Measurements from ENCODE around the gene ATG10.
A peak's percentile ranks its signal among the peaks of the same experiment; 100 is the strongest.
"Not testable (repeated sequence)": the region's sequence is repeated elsewhere in the genome, so short reads cannot be mapped to it uniquely, and the experiment has no call there.

Gene ATG10

DNA sequence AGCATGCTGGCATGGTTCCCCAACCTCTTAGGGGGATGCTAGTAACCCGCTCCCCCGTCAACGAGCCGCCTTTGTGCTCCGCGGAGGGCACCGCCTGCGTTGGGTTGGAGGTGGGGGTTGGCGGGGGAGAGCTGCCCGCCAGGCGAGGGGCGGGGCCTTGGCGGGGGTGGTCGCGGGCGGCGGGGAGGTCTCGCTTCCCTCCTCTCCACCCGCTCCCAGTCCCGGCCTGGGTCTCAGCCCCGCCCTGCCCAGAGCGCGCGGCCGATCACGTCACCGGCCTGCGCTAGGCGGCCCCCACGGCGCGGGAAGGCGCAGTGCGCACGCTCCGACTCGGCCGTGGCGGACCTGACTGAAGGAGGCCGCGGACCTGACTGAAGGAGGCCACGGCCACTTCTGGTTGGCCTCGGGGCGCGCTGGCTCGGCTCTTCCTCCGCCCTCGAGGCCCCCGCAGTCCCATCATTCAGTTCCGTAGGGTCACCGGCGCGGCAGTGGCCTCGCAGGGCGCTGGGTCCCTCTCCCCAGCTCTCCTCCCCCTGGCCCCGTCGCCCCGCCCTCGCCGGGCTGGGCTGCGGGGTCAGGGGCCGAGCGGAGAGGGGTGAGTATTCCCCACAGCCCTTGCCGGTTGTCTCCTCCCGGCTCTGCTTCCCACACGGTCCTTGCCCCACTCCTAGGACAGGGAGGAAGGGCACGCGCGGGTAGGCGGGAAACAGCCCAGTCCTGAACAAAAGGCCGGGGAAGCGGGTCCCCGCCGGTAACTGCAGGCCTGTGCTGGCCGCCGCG lies at the start of gene ATG10:
Gene ATG10, plus strand, starts transcription at position 312 of the 780 bp plus-strand sequence. CDS start 15,548 bp downstream, outside the sequence.
- DNase-seq: peak; percentile 89

DNA sequence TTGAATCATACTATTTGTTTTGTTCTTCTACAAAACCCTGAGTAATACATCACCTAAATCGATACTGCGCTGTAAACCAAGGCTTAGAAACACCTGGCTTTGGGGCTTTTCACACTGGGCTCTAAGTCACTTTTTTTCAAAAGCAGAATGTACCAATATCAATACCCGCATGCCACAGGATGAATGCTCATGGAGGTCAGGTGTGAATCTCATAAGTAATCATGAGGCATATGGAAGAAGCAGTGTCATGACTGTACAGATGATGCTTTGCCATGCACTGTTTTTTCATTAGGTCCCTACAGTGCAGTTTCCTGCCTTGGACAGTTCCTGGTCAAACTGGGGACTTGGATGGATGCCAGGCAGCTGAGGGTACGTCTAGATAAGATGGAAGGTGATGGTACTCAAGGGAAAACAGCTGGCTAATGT lies 49.0 kb upstream of the ATG10 start:
- no peak for DNase-seq

DNA sequence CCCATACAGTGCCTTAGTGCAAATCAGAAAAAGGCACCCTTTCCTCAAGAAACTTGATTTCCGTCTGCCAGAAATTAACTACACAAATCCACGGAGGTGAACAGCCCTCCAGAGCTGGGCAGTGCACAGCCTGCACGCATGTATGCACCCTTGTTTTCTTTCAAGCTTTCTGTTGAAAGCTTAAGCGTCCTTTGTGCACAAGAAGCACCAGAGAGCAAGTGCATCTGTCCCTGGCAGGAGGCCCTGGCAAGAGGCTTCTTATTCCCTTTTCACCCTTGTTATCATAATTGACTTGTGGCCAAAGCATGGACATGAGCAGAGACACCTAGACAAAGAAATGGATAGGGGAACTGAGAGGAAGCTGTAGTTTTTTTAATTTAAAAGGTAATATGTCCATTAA lies 47.4 kb upstream of the ATG10 start:
- no peak for DNase-seq

DNA sequence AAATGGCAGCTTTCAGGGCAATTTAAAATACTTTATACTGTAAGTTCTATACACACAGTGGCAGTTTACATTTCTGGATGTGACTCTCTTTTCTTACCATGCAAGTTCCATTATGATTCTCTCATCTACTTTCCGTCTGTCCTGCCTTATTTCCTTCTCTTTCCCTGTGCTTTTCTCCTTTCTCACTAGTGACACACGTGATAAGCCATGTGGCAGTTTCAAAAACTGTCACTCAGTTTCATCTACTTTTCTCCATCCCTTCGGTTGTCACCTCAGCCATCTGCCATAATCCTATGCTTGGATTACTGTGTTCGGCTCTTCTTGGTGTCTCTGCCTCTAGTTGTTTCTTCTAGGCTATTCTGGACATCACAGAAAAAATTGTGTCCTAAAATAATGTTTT lies 46.8 kb upstream of the ATG10 start:
- DNase-seq: no peak

DNA sequence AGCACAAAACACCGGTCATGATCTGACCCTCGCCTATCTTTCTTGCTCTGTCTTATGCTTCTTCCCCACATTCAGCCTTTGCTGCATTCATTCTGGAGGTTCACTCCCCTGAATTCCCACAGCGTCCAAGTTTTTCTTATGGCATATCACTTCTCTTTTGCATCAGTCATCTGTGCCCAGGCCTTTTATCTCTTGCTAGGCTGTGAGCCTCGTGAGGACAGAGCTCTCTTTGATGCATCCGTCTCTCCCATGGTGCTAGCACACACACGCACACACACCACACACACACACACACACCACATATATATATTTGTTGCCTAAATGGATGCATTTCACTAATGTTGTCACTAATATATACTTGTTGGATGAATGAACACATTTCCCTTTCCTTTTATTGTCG lies 45.8 kb upstream of the ATG10 start:
- no peak for DNase-seq

DNA sequence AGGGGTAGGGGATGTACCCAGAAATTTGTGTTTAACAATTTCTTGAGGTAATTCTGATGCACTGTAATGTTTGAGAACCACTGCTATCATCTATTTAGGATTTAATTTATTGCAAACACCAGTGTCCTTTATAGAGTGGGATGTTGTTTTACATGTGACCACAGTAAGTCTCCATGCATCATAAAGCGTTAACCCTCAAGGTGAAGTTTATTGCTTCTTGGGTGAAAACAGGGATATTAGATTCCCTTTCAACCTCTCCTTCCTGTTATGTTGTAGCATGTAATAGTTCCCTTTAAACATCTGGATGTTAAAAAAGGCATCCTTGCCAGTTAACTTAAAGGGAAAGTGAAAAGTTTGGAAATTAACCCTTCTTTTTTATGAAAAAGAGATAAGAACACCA lies 35.8 kb upstream of the ATG10 start:
- DNase-seq: no peak

DNA sequence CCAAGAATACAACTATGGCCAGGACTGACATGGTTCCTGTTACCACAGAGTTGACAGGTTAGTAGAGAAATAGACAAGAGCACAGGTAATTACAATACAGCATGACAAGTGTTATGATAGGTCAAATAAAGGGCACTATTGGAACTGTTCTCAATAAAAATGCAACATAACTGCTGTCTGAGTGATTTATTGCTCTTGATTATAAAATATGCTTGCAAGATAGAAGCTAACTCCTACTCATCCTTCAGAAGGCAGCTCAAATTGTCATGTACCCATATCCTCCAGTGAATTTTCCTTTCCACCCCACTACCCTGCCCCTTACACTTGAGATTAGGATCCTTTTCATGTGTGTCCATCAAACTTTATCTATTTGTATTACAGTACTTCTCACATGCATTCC lies 35.1 kb upstream of the ATG10 start:
- DNase-seq: no peak

DNA sequence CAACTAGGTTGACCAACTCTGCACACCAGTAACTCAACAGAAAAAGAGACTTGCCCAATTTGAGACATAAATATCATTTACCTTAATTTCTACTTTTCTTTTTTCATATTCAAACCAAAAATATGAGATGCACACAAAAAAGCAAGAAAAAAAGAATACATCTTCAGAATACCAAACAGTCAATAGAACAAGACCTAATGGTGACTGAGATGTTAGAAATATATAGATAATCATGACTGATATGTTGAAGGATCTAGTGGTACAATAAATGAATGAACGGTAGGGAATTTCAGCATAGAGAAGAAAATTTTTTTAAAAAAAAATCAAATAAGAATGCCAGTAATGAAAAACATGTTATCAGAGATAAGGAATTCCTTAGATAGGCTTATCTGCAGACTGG lies 29.1 kb upstream of the ATG10 start:
- DNase-seq: no peak

DNA sequence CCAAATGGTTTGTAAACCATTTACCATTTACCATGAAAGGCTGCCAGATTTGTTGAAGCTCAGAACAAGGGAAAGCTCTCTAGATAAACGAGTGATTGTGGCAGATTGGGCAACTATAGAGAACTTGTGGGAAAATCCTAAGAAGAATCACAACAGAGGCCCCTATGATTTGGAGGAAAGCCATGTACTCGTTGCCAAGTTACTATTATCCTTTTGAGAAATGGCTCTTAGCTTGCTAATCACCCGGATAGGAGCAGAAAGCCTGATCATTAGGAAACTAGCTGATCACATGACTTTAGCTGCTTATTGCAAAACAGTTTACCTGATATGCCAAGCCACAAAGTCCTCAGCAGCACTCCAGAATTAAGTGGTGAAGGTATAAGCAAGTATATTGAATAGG lies 23.5 kb upstream of the ATG10 start:
- DNase-seq: no peak

DNA sequence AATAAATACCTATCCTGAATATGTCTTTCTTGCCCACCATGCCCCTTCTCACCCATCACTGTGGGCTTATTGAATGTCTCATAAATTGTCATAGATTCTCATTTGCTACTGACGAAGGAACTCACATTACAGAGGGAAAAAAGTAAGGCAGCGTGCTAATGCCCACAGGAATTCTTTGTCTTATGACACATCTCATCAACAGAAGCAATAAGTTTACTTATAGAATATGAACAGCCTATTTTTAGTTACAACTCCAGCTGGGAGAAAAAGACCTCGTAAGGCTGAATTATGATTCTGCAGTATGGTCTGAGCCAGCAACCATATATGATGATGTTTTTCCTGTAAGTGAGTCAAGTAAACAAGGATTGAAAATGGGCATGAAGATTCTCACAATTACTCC lies 22.4 kb upstream of the ATG10 start:
- no peak for DNase-seq

DNA sequence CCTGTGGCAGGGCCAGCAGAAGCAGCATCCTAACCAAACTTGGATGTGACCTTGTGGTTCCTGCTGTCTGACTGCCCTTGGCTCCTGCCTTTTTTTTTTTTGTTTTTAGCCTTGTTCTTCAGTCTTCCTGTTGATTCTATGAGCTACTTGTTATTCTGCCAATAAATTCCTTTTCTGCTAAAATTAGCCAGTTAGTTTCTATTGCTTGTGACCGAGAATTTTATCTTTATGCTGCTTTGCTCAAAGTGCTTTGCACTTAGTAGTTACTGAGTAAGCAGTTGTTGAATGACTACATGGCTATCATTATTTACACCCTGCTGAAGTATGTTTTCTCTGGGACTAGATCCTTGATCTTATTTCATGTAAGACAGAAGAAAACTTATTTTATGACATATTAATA lies 20.8 kb upstream of the ATG10 start:
- no peak for DNase-seq

DNA sequence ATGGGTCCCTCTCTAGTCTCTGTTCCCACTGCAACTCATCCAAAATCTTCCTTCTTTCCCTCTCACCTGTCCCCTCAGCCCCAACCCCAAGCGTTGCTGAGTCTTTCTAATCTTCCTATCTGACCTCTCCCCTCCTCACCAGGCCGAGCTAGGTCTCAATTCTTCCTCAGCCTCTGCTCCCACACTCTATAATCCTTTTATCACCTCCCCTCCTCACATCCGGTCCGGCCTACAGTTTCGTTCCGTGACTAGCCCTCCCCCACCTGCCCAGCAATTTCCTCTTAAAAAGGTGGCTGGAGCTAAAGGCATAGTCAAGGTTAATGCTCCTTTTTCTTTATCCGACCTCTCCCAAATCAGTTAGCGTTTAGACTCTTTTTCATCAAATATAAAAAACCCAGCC lies 17.0 kb upstream of the ATG10 start:
- not testable (repeated sequence) for DNase-seq

DNA sequence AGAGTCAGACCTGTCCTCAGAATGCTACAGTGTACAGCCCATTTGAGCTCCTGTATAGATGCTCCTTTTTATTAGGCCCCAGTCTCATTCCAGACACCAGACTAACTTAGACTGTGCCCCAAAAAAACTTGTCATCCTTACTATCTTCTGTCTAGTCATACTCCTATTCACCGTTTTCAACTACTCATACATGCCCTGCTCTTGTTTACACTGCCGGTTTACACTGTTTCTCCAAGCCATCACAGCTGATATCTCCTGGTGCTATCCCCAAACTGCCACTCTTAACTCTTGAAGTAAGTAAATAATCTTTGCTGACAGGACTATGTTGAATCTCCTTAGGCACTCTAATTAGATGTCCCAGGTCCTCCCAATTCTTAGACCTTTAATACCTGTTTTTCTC lies 13.7 kb upstream of the ATG10 start:
- DNase-seq: not testable (repeated sequence)

DNA sequence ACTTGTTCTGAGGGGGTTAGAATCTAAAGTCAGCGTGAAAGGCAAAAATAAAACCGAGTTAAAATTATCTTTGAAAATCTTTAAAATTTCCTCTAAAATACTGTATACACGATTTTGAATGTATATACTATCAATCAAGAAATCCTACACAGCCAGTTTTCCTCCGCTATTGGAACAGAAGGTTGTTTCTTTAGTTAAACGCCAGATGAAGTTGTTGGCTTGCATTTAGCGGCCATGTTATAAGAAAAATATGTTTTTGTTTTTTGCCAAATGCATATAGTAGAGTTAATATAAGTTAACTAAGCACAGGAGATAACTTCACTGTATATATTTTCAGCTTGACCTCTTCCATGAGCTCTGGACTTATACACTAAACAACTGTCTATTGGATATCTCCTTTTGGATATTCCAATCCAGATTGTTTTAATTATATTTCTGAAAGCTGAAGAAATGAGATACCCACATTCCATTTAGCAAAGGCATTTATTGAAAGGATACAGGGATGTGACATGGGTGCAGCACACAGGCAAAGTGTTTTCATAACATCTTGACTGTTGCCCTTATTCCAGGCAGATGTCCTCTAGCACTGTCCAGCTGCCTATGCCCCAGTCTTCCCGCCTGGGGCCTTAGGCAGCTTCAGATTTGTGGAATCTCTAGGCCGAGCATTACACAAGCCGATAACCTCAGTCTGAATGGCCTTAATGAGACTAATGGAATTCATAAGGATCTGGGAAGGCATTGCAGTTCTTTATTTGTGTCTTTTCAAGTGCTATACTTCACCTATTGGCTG lies 10.0 kb upstream of the ATG10 start:
- DNase-seq: no peak

DNA sequence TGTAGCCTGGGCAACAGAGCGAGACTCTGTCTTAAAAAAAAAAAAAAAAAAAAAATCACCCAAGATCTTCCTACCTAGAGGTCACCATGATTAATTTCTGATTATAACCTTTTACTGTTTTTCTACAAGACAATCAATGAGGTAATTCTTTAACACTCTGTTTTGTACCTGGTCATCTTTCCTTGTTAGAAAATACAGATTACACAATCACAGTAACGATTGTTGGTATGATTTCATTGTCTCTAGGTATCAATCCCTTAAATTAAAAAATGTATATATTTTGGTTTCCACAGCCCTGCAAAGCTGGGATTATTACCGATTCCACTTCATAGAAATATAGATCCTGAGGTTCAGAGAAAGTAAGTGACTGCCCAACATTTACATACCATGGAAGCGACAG lies 8.3 kb upstream of the ATG10 start:
- no peak for DNase-seq

DNA sequence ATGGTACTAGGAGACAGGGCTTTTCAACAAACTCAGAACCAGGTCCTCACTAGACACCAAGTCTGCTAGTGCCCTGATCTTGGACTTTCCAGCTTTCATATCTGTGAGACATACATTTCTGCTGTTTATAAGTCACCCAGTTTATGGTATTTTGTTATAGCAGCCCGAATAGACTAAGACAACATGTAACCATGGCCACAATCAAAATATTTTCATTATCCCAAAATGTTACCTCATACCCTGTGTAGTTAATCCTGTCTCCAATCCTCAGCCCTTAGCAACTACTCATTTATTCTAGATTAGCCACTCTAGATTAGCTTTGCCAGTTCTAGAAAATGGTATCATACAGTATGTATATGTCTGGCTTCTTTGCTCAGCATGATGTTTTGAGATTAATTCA lies 6.3 kb upstream of the ATG10 start:
- no peak for DNase-seq

DNA sequence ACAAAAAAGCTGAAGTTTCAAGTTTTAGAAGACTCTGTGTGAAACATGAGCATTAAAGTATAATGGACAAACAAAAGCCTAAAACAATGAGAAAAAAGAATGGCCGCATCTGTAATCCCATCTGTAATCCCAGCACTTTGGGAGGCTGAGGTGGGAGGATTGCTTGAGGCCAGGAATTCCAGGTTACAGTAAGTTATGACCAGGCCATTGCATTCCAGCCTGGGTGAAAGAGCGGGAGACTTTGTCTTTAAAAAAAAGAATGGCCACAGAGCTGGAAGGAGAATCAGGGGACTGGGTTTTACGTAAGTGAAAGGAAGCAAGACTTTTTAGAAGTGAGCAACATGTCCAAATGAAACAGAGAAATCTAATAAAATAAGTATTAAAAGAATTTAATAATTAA lies 2.6 kb upstream of the ATG10 start:
- no peak for DNase-seq

DNA sequence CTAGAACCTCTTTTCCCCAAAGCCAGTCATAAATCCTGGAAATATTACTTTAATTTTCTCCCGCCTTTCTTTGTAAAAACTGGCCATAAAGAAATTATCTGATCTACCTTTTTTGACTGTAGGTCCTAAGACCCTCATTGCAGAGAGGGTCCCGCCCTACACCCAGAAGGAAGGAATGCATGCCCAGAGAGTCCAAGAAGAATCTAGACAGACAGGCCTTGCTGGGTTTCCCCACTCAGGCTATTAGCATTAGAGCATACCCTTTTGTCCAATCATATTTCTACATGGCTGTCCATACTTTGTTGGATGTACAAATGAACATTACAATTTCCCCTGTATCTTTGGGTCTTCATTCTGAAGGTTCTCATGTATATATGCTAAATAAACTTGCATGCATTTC lies 1.9 kb upstream of the ATG10 start:
- no peak for DNase-seq

DNA sequence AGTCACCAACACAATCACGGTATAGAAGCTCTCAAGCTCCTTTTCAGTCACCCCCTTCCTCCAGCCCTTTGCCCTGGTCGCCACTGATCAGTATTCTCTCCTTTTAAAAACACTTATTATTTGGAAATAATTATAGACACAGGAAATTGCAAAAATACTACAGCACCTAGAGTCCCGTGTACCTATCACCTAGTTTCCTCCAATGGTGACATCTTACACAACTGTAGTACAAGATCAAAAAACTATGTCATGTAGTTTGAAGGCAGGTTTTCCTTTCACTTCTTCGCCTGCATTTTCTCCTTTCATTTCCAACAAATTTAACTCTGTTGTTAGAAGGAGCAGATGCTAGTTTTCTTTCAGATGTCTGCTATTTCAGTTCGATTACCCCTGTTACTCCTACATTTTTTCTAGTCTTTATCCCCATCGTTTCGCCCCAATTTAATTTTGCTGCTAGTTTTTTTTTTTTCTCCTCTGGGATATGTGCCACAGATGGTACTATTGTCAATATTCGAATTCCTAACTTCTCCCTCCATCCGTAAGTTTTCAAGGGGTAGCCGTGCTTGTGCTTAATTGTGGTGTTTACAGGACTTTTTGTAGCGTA lies 612 bp upstream of the ATG10 start:
- no peak for DNase-seq

DNA sequence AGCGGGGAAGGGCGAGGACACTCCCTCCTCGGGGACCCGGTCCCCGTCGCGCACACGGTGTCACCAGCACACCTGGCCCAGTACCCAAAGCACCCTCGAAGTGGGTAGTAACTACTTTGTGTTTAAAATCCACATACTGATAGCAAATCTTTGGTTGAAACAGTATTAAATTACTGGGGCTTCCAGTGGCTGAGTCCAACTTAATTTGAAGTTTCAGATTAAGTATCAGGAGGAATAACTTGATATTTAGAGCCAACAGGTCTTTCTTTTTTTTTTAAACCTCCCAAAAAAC lies 615 bp downstream of the ATG10 start:
- DNase-seq: no peak

DNA sequence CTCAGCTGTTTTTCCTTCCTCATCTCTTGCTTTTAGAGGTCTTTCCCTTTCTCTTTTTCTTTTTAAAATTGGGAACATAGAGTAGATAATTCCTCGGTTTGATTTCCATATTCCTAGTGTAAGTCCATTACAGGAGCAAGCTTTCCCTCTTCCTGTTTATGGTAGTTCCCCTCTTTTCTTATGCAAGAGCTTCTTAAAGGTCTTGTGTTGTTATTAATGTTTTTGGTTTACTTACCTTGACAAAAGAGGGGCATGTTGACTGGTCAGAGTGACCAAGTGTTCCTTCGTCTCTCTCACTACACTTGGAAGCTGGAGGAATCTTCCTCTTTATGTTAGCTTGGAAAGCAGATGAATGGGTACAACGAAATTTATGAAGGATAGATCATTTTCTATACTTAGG lies 8.3 kb downstream of the ATG10 start:
- DNase-seq: no peak

DNA sequence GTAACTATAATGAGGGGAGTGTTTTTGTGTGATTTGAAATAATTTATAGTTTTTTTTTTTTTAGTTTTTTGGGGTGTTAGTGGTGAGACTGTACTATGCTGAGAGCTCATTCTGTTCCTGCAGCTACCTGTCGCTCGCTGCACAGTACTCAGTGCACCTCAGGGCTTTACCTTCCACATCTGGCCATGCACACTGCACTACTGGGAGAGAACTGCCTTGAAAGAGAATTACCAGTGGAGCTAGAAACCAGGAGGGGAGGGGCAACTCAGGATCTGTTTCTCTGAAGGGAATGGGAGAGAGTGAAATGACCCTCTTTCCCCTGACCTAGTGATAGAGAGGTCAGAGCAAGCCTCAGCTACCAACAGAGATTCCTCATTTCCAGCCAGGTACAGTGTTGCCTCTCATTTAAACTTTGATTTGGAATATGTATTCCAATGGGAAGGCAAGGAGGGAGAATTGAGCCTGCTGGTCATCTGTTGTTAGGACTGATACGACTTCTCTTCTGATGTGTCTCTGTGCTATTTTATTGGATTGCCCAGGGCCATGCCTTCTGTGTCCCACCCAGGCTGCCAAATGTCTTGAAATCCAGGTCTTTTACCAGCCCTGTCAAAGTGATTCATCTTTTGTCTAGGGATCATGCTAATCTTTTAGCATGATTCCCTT lies 8.9 kb downstream of the ATG10 start:
- DNase-seq: no peak

DNA sequence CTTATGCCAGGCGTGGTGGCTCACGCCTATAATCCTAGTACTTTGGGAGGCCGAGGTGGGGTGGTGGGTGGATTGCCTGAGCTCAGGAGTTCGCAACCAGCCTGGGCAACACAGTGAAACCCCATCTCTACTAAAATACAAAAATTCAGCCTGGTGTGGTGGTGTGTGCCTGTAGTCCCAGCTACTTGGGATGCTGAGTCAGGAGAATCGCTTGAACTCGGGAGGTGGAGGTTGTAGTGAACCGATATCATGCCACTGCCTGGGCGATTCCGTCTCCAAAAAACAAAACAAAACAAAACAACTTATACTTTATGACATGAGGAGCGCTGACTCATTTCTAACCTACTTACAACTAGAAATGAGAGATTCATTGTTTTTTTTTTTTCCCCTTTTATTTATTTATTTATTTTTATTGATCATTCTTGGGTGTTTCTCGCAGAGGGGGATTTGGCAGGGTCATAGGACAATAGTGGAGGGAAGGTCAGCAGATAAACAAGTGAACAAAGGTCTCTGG lies 10.4 kb downstream of the ATG10 start:
- not testable (repeated sequence) for DNase-seq

DNA sequence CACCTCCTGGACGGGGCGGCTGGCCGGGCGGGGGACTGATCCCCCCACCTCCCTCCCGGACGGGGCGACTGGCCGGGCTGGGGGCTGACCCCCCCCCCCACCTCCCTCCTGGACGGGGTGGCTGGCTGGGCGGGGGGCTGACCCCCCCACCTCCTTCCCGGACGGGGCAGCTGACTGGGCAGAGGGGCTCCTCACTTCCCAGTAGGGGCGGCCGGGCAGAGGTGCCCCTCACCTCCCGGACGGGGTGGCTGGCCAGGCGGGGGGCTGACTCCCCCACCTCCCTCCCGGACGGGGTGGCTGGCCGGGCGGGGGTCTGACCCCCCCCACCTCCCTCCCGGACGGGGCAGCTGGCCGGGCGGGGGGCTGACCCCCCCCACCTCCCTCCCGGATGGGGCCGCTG lies 11.3 kb downstream of the ATG10 start:
- not testable (repeated sequence) for DNase-seq
